ENCODE measurements around the gene SUV39H1.

Gene SUV39H1

GRCh38 chrX:48752498-48752897, 56.0 kb downstream of the SUV39H1 start:
- POLR2A ChIA-PET: no interaction called here
- CTCF ChIA-PET: no interaction called here
- DNase-seq (ENCODE audit: low read depth, low spot score): no peak
- TF ChIP-seq CTCF (IDR thresholded peaks at IDR 0.05; ENCODE audit: insufficient read depth, low read length, missing control alignments): no peak
- H3K4me3 ChIP-seq (ENCODE audit: low read depth, low read length): no peak overlapping the region

DNA sequence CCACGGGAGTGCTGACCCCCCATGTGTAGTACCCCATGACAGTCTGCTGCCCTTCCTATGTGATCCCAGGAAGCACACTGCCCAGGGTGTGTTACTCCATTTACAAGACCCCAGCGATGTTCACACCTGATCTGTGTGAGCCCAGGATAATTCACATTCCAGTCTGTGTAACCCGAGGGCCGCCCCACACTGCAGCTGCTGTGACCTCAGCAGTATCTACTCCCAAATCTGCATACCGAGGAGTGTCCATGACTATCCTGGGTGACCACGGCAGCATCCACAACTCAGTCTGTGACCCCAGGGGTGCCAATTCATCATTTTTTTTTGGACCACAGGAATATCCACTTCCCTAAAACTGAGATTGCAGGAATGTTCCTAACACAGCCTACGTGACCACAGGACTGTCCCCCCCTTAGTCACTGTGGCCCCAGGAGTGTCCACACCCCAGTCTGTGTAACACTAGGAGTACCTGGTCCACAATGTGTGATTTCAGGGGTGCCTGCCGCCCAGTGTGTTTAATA, 57.2 kb downstream of the SUV39H1 start:
- ChIA-PET CTCF (no interaction called here), POLR2A (no interaction called here)
- H3K4me3 ChIP-seq (ENCODE audit: low read depth, low read length): no peak overlapping the region
- no peak for DNase-seq (ENCODE audit: low read depth, low spot score)
- no peak for TF ChIP-seq CTCF (IDR thresholded peaks at IDR 0.05; ENCODE audit: insufficient read depth, low read length, missing control alignments)

GRCh38 chrX:48754238-48754637, 57.7 kb downstream of the SUV39H1 start:
- H3K4me3 ChIP-seq (ENCODE audit: low read depth, low read length): no peak overlapping the region
- POLR2A ChIA-PET: no interaction called here
- CTCF ChIA-PET: no interaction called here
- no peak for TF ChIP-seq CTCF (IDR thresholded peaks at IDR 0.05; ENCODE audit: insufficient read depth, low read length, missing control alignments)
- no peak for DNase-seq (ENCODE audit: low read depth, low spot score)
